Fibroblast of skin of left biceps (primary cell): Measurements from ENCODE around the gene TCTN3.
"Not testable (repeated sequence)": the region's sequence is repeated elsewhere in the genome, so short reads cannot be mapped to it uniquely, and the experiment has no call there.

Experiments
- DNase-seq, 2 experiments: peaks; one replicate each; pipeline ENCODE4 v3.0.0-alpha.2; 2013; ENCODE audit warnings: low read depth in 2 of 2

The TCTN3 gene

GRCh38 chr10:95628786-95629185 lies 64.9 kb downstream of the TCTN3 start:
- DNase-seq: no peak

GRCh38 chr10:95626500-95626899 lies 67.2 kb downstream of the TCTN3 start:
- no peak for DNase-seq

- DNase-seq: not testable (repeated sequence)
These were observed 73.3 kb downstream of the TCTN3 start for GRCh38 chr10:95620415-95620814.

- DNase-seq: no peak
These were observed 75.6 kb downstream of the TCTN3 start for GRCh38 chr10:95618101-95618500.

- DNase-seq: no peak
These were observed 77.3 kb downstream of the TCTN3 start for GRCh38 chr10:95616446-95616845.
